ENCODE measurements around the gene NTM.

The NTM gene

GRCh38 chr11:132035766-132036165, 665.4 kb downstream of the NTM start:
- no peak for FAIRE-seq
- DNase-seq (ENCODE audit: extremely low spot score, insufficient read length, low read depth): no peak

GRCh38 chr11:132036220-132036619, 665.8 kb downstream of the NTM start:
- no peak for DNase-seq (ENCODE audit: extremely low spot score, insufficient read length, low read depth)
- FAIRE-seq: no peak

- DNase-seq (ENCODE audit: extremely low spot score, insufficient read length, low read depth) (no peak), FAIRE-seq (no peak)
Measured at GRCh38 chr11:132036746-132037466, 666.5 kb downstream of the NTM start.

- no peak for DNase-seq (ENCODE audit: extremely low spot score, insufficient read length, low read depth)
- FAIRE-seq: no peak
Measured at GRCh38 chr11:132037467-132037862, 667.0 kb downstream of the NTM start.

GRCh38 chr11:132037956-132038355, 667.5 kb downstream of the NTM start:
- no peak for DNase-seq (ENCODE audit: extremely low spot score, insufficient read length, low read depth)
- no peak for FAIRE-seq

GRCh38 chr11:132039521-132039920, 669.1 kb downstream of the NTM start:
- FAIRE-seq (no peak), DNase-seq (ENCODE audit: extremely low spot score, insufficient read length, low read depth) (no peak)

- DNase-seq (ENCODE audit: extremely low spot score, insufficient read length, low read depth) (no peak), FAIRE-seq (no peak)
Measured at GRCh38 chr11:132042296-132042695, 671.9 kb downstream of the NTM start.

GRCh38 chr11:132043714-132044113, 673.3 kb downstream of the NTM start:
- FAIRE-seq (no peak), DNase-seq (ENCODE audit: extremely low spot score, insufficient read length, low read depth) (no peak)

GRCh38 chr11:132045107-132045506, 674.7 kb downstream of the NTM start:
- DNase-seq (ENCODE audit: extremely low spot score, insufficient read length, low read depth): no peak

GRCh38 chr11:132046288-132046865, 676.0 kb downstream of the NTM start:
- DNase-seq (ENCODE audit: extremely low spot score, insufficient read length, low read depth) (no peak), FAIRE-seq (no peak)

More at GRCh38 chr11:132045107-132045506, 674.7 kb downstream of the NTM start:
- no peak for FAIRE-seq

GRCh38 chr11:132047167-132047566, 676.8 kb downstream of the NTM start:
- DNase-seq (ENCODE audit: extremely low spot score, insufficient read length, low read depth): no peak
- no peak for FAIRE-seq

GRCh38 chr11:132048040-132048439, 677.6 kb downstream of the NTM start:
- FAIRE-seq: no peak
- no peak for DNase-seq (ENCODE audit: extremely low spot score, insufficient read length, low read depth)

GRCh38 chr11:132049205-132049604, 678.8 kb downstream of the NTM start:
- FAIRE-seq (no peak), DNase-seq (ENCODE audit: extremely low spot score, insufficient read length, low read depth) (no peak)

- DNase-seq (ENCODE audit: extremely low spot score, insufficient read length, low read depth) (no peak), FAIRE-seq (no peak)
Measured at GRCh38 chr11:132050049-132050448, 679.6 kb downstream of the NTM start.

- no peak for FAIRE-seq
- no peak for DNase-seq (ENCODE audit: extremely low spot score, insufficient read length, low read depth)
Measured at GRCh38 chr11:132050577-132051165, 680.3 kb downstream of the NTM start.

- FAIRE-seq (no peak), DNase-seq (ENCODE audit: extremely low spot score, insufficient read length, low read depth) (no peak)
Measured at GRCh38 chr11:132051704-132052103, 681.3 kb downstream of the NTM start.

GRCh38 chr11:132052342-132052741, 681.9 kb downstream of the NTM start:
- FAIRE-seq (no peak), DNase-seq (ENCODE audit: extremely low spot score, insufficient read length, low read depth) (no peak)

GRCh38 chr11:132052904-132053303, 682.5 kb downstream of the NTM start:
- DNase-seq (ENCODE audit: extremely low spot score, insufficient read length, low read depth) (no peak), FAIRE-seq (no peak)

- DNase-seq (ENCODE audit: extremely low spot score, insufficient read length, low read depth): no peak
- FAIRE-seq: no peak
Measured at GRCh38 chr11:132054822-132055221, 684.4 kb downstream of the NTM start.

GRCh38 chr11:132055296-132055695, 684.9 kb downstream of the NTM start:
- no peak for DNase-seq (ENCODE audit: extremely low spot score, insufficient read length, low read depth)
- no peak for FAIRE-seq

GRCh38 chr11:132056689-132057088, 686.3 kb downstream of the NTM start:
- no peak for DNase-seq (ENCODE audit: extremely low spot score, insufficient read length, low read depth)
- no peak for FAIRE-seq

GRCh38 chr11:132057266-132057665, 686.9 kb downstream of the NTM start:
- FAIRE-seq: no peak

More at GRCh38 chr11:132057266-132057665, 686.9 kb downstream of the NTM start:
- no peak for DNase-seq (ENCODE audit: extremely low spot score, insufficient read length, low read depth)

Data from GM18507 (cell line).